Ovary (tissue), 9 donors: Measurements from ENCODE around the gene TSPAN5. TPM values are rescaled to one million over a fixed set of nuclear protein-coding genes. Genes with fewer than 3 reads are reported as not detected.

Experiments used
- DNase-seq, 5 donors: peaks; one replicate each; pipeline ENCODE4 v3.0.0-alpha.2; 2019 to 2020
- H3K27ac ChIP-seq, 2 donors: fragments of 200-600 bp; one replicate each; pipeline versions ENCODE4 v1.5.1 to v1.8.0; 2019 to 2022
- H3K27me3 ChIP-seq: fragments of 200-600 bp; one replicate; pipeline ENCODE4 v1.8.0; 2022
- H3K36me3 ChIP-seq: fragments of 200-600 bp; sonication (generic); one replicate; pipeline ENCODE4 v1.5.1; 2019
- H3K4me1 ChIP-seq: one replicate; pipeline ENCODE4 v1.8.1; 2013; ENCODE audit warnings: mild to moderate bottlenecking, moderate library complexity; ENCODE audit not compliant: insufficient read depth
- H3K4me3 ChIP-seq: fragments of 200-600 bp; sonication (generic); one replicate; pipeline ENCODE4 v1.5.1; 2017
- H3K9me3 ChIP-seq, 2 donors: fragments of 200-600 bp in 1 of 2; sonication (generic) in 1 of 2; one replicate each; pipeline versions ENCODE4 v1.5.1 to v1.8.1; 2013 to 2019; ENCODE audit warnings: mild to moderate bottlenecking in 1 of 2, moderate library complexity in 1 of 2
- CTCF ChIP-seq, 3 donors: fragments of 450-650 bp in 2 of 3; fragments of 200-600 bp in 1 of 3; IDR thresholded peaks; one replicate each; pipeline versions ENCODE4 v1.5.1 to v1.8.0; 2016 to 2022; ENCODE audit warnings: antibody characterized with exemption in 3 of 3, mild to moderate bottlenecking in 1 of 3
- EP300 ChIP-seq: sonication (generic); formaldehyde crosslinking; IDR thresholded peaks from one replicate; pipeline ENCODE4 v1.6.1; 2017; ENCODE audit warnings: antibody characterized with exemption
- POLR2A ChIP-seq: fragments of 450-650 bp; IDR thresholded peaks from one replicate; pipeline ENCODE4 v1.6.1; 2017; ENCODE audit warnings: antibody characterized with exemption, mild to moderate bottlenecking, moderate library complexity
- WGBS, 3 donors: extraction: QIAGEN DNeasy Blood & Tissue Kit in 1 of 3; methylation state at CpG; one replicate each; pipeline versions ENCODE4 v1.1.5 to v1.1.7; 2013 to 2017; 5-methylcytosine and 5-hydroxymethylcytosine counted together
- intact Hi-C, 4 donors: fragments of 100-400 bp; cut with DNase I; formaldehyde crosslinking; loops; one replicate each; pipeline versions ENCODE4 v1.11.0 to v1.15.1; 2022 to 2023
- polyA plus RNA-seq, 2 donors: library from polyadenylated mRNA; stranded (reverse); fragments of 200-250 nt in 1 of 2; fragments of 350-450 nt in 1 of 2; fragmentation: Illumina TruSeq in 1 of 2; extraction: RNeasy Lipid Tissue Mini Kit (QIAGEN cat#74804) in 1 of 2; gene quantifications; one replicate each; pipeline ENCODE4 v1.2.3, GENCODE V29; 2013 to 2014
- total RNA-seq, 7 donors: library from RNA; depleted of rRNA in 2 of 7; stranded (reverse); fragments of >200 nt in 2 of 7; fragmentation: NEBNext Ultra II Directional in 3 of 7; extraction: Animal tissue kit (Norgen Biotek cat#: 25700) in 3 of 7; gene quantifications; one replicate each; pipeline versions ENCODE4 v1.1.0 to v1.2.4, GENCODE V29; 2016 to 2023
- donor health status: DM: no; HTN: no; CAD: no; lungs with moderate emphysema.
- donor health status: DM: no; HTN: no; CAD: no.
- donor health status: Bipolar disorder and iron deficiency.
- donor health status: DM: yes; HTN: yes; CAD: no.
- donor health status: DM: no; HTN: no; CAD: no.
- donor health status: DM: yes; HTN: yes; CAD: no.

TSPAN5 gene
- total and polyA plus RNA-seq, 9 donors = 34.0 to 69.5 (median 48.2) TPM

- Histone ChIP-seq H3K27me3 (no peaks in the 10 kb centered on the region), H3K9me3 (no peaks in the 10 kb centered on the region), H3K27ac (no peak overlapping the region), H3K4me3 (no peak overlapping the region), H3K36me3 (no peaks in the 10 kb centered on the region), H3K4me1 (peaks cover 23% of the 10 kb centered on the region)
- 88 to 94% (median 90%) methylated on average over 9 of the region's 9 CpGs for WGBS, 3 donors
- intact Hi-C loops = no loop called here
- no peak for DNase-seq
- TF ChIP-seq CTCF (IDR thresholded peaks at IDR 0.05) = no peak
Measured at GRCh38 chr4:98620087-98620784, 38.2 kb downstream of the TSPAN5 start.

- no peak overlapping the region for H3K4me3 ChIP-seq
- H3K27me3 ChIP-seq = no peaks in the 10 kb centered on the region
- H3K9me3 ChIP-seq = no peaks in the 10 kb centered on the region
- 27 to 53% (median 38%) methylated on average over 2 of the region's 2 CpGs for WGBS, 3 donors
- intact Hi-C loops = loop anchor here in 1 of 4 donors (5.0 kb wide), 1 partner anchor 102 kb away; no protein-coding TSS in a partner anchor
- H3K27ac ChIP-seq = no peak overlapping the region
- H3K36me3 ChIP-seq = no peaks in the 10 kb centered on the region
- peaks cover 27% of the 10 kb centered on the region for H3K4me1 ChIP-seq
- TF ChIP-seq EP300 = no peak
- no peak for TF ChIP-seq CTCF (IDR thresholded peaks at IDR 0.05)
- no peak for TF ChIP-seq POLR2A
- no peak for DNase-seq
Measured at GRCh38 chr4:98619180-98619579, 39.2 kb downstream of the TSPAN5 start.

GRCh38 chr4:98618680-98619079 is 39.7 kb downstream of the TSPAN5 start:
- no peak for DNase-seq
- TF ChIP-seq EP300 = no peak
- TF ChIP-seq CTCF (IDR thresholded peaks at IDR 0.05) = no peak
- TF ChIP-seq POLR2A = no peak
- Histone ChIP-seq H3K27ac (no peak overlapping the region), H3K27me3 (no peaks in the 10 kb centered on the region), H3K4me1 (peaks cover 28% of the 10 kb centered on the region), H3K9me3 (no peaks in the 10 kb centered on the region), H3K36me3 (no peaks in the 10 kb centered on the region), H3K4me3 (no peak overlapping the region)
- WGBS, 3 donors = 35 to 51% (median 51%) methylated on average over 3 of the region's 3 CpGs
- intact Hi-C loops = loop anchor here in 1 of 4 donors (5.0 kb wide), 1 partner anchor 101 kb away; no protein-coding TSS in a partner anchor

GRCh38 chr4:98617358-98618047 is 40.9 kb downstream of the TSPAN5 start:
- DNase-seq = peak in 3 of 5 donors; percentile 29 to 53 (median 40)
- Histone ChIP-seq H3K9me3 (no peaks in the 10 kb centered on the region), H3K27me3 (no peaks in the 10 kb centered on the region), H3K4me3 (no peak overlapping the region), H3K27ac (peak overlapping the region in 1 of 2 donors; percentile 39), H3K36me3 (no peaks in the 10 kb centered on the region), H3K4me1 (peaks cover 28% of the 10 kb centered on the region)
- WGBS, 3 donors = 11 to 25% (median 24%) methylated on average over 2 of the region's 2 CpGs
- intact Hi-C loops = loop anchor here in 1 of 4 donors (5.0 kb wide), 1 partner anchor 100 kb away; no protein-coding TSS in a partner anchor
- no peak for TF ChIP-seq EP300

DNA sequence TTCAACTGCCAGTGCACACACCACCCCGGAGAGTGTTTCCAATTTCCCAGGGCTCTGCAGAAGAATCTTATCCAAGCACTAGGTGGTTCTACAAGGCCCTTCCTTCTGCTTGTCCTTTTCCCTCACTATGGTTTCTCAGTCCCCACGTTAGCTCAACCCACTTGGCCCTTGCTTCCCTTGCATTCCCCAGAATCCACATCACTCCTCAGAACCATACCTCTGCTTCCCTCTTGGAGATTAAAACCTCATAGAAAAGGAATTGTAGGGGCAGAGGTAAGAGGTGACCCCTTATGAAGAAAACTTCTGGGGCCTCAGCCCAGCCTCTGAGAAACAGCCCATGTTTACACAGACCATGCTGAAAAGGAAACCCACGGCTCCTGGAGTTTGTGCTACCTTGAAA is 42.4 kb downstream of the TSPAN5 start:
- intact Hi-C loops = loop anchor here in 1 of 4 donors (5.0 kb wide), 1 partner anchor 99 kb away; no protein-coding TSS in a partner anchor
- 77 to 85% (median 80%) methylated on average over 3 of the region's 3 CpGs for WGBS, 3 donors

More for the DNA sequence above, 42.4 kb downstream of the TSPAN5 start:
- no peaks in the 10 kb centered on the region for H3K36me3 ChIP-seq
- no peak for DNase-seq
- H3K27ac ChIP-seq = no peak overlapping the region
- no peaks in the 10 kb centered on the region for H3K9me3 ChIP-seq
- H3K4me3 ChIP-seq = no peak overlapping the region
- H3K27me3 ChIP-seq = no peaks in the 10 kb centered on the region
- TF ChIP-seq POLR2A = no peak
- no peak for TF ChIP-seq EP300
- TF ChIP-seq CTCF (IDR thresholded peaks at IDR 0.05) = no peak
- H3K4me1 ChIP-seq = peaks cover 29% of the 10 kb centered on the region
